Measurements from ENCODE around the gene SMIM38. TPM values are rescaled to one million over a fixed set of nuclear protein-coding genes. Genes with fewer than 3 reads are reported as not detected.

SMIM38 gene
- total and polyA plus RNA-seq, 2 experiments from 2014 or later, result 0.38 TPM; not detected in 1

DNA sequence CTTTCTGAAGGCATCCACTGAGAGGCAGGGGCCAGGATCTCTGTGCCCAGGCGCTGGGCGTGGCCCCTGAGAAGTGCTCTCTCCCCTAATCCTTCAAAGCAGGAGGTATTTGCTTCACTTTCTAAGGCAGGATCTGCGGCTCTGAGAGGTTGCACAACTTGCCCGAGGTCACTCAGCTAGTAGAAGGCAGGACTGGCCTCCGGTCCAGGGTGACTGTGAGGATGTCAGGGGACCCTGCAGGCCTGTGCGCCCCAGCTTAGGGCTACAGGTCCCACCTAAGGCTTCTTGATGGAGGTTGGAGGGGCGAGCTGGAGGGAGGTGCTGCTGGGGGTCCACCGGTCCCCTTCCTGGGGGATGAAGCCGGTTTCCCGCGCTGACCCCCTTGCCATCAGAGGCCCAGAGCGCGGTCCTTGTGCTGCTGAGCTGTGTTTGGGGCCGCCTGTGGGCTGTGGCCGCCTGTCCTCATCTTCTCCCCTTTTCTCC lies 979 bp downstream of the SMIM38 start (continued):
- TF ChIP-seq NANOG (IDR thresholded peaks at IDR 0.05; ENCODE audit: borderline replicate concordance) (no peak), STAT1 (IDR thresholded peaks at IDR 0.05; ENCODE audit: unreplicated experiment) (no peak), POLR2AphosphoS5 (IDR thresholded peaks at IDR 0.05; ENCODE audit: low read depth) (no peak), CREB1 (CRISPR knock-in tag; IDR thresholded peaks at IDR 0.05; ENCODE audit: low read depth) (no peak), ZNF331 (CRISPR knock-in tag; IDR thresholded peaks at IDR 0.05; ENCODE audit: low read depth) (no peak)
- TF ChIP-seq, protein P1, sequence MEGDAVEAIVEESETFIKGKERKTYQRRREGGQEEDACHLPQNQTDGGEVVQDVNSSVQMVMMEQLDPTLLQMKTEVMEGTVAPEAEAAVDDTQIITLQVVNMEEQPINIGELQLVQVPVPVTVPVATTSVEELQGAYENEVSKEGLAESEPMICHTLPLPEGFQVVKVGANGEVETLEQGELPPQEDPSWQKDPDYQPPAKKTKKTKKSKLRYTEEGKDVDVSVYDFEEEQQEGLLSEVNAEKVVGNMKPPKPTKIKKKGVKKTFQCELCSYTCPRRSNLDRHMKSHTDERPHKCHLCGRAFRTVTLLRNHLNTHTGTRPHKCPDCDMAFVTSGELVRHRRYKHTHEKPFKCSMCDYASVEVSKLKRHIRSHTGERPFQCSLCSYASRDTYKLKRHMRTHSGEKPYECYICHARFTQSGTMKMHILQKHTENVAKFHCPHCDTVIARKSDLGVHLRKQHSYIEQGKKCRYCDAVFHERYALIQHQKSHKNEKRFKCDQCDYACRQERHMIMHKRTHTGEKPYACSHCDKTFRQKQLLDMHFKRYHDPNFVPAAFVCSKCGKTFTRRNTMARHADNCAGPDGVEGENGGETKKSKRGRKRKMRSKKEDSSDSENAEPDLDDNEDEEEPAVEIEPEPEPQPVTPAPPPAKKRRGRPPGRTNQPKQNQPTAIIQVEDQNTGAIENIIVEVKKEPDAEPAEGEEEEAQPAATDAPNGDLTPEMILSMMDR (conservative IDR thresholded peaks at IDR 0.05; ENCODE audit: low read depth in 2 of 2), result no peak
- TF ChIP-seq, protein P2, sequence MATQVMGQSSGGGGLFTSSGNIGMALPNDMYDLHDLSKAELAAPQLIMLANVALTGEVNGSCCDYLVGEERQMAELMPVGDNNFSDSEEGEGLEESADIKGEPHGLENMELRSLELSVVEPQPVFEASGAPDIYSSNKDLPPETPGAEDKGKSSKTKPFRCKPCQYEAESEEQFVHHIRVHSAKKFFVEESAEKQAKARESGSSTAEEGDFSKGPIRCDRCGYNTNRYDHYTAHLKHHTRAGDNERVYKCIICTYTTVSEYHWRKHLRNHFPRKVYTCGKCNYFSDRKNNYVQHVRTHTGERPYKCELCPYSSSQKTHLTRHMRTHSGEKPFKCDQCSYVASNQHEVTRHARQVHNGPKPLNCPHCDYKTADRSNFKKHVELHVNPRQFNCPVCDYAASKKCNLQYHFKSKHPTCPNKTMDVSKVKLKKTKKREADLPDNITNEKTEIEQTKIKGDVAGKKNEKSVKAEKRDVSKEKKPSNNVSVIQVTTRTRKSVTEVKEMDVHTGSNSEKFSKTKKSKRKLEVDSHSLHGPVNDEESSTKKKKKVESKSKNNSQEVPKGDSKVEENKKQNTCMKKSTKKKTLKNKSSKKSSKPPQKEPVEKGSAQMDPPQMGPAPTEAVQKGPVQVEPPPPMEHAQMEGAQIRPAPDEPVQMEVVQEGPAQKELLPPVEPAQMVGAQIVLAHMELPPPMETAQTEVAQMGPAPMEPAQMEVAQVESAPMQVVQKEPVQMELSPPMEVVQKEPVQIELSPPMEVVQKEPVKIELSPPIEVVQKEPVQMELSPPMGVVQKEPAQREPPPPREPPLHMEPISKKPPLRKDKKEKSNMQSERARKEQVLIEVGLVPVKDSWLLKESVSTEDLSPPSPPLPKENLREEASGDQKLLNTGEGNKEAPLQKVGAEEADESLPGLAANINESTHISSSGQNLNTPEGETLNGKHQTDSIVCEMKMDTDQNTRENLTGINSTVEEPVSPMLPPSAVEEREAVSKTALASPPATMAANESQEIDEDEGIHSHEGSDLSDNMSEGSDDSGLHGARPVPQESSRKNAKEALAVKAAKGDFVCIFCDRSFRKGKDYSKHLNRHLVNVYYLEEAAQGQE (IDR thresholded peaks at IDR 0.05; ENCODE audit: unreplicated experiment), result no peak

DNA sequence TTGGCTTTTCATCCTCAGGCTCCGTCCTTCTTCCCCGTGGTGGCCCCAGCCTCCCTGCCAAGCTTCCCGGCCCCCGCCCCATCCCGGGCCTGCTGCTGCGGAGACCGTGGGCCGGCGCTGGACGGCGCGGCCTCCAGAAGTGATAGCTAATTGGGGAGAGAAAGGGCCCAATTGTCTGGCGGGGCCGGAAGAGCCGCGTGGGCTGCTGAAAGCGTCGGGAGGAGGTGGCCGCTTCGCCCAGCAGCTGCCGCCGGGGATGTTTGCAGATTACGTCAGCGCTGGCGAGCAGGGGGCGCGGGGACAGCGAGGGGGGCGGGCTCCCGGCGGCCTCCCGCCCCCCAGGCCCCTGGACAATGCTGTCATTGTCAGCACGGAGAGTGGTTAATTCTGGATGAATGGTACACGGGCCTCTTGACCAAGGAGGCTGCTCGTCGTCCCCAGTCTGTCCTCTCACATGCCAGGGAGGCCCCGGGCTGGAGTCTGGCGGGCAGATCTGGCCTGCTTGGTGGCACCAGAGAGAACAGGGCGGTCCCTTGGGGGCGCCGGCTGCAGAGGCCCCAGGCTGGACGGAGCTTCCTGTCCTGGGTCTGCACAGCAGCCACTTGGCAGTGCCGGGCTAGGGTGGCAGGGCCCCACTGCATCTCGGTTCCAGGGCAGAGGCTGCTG lies 1.6 kb downstream of the SMIM38 start:
- Histone ChIP-seq H3K4me3 (no peak overlapping the region), H3K27ac (ENCODE audit: low read depth) (no peak overlapping the region), H3K4me2 (no peak overlapping the region), H4K20me1 (replicated peaks; ENCODE audit: insufficient read depth) (no peaks in the 10 kb centered on the region), H3K9me2 (ENCODE audit: insufficient read depth) (no peaks in the 10 kb centered on the region), H3F3A (replicated peaks; ENCODE audit: low read depth) (no peaks in the 10 kb centered on the region), H2AFZ (0 out of 2 replicates have a peak overlapping the region, but pooled peaks have one; percentile 38), H3K79me2 (replicated peaks; ENCODE audit: insufficient read depth) (no peaks in the 10 kb centered on the region), H3K36me3 (ENCODE audit: insufficient read depth) (no peaks in the 10 kb centered on the region), H3K4me1 (ENCODE audit: insufficient read depth) (peaks cover 12% of the 10 kb centered on the region), H3K27me3 (ENCODE audit: insufficient read depth) (no peaks in the 10 kb centered on the region)
- ATAC-seq, result peak; percentile 20
- H3K9me3 Mint-ChIP-seq, result no peaks in the 10 kb centered on the region
- H3K27me3 Mint-ChIP-seq (ENCODE audit: insufficient read depth, low read depth, poor library complexity), result peaks cover 17% of the 10 kb centered on the region
- no peak overlapping the region for H3K27ac Mint-ChIP-seq
- H3K4me3 Mint-ChIP-seq, result no peak overlapping the region
- DNase-seq (ENCODE audit: low spot score), result peak; percentile 27
- peaks cover 13% of the 10 kb centered on the region for H3K4me1 Mint-ChIP-seq
- no peaks in the 10 kb centered on the region for H3K36me3 Mint-ChIP-seq (ENCODE audit: low read depth)
- TF ChIP-seq JUNB (IDR thresholded peaks at IDR 0.05; ENCODE audit: unreplicated experiment) (no peak), STAT1 (IDR thresholded peaks at IDR 0.05; ENCODE audit: unreplicated experiment) (no peak), EZH2phosphoT487 (IDR thresholded peaks at IDR 0.05; ENCODE audit: unreplicated experiment) (no peak), POLR2AphosphoS5 (IDR thresholded peaks at IDR 0.05; ENCODE audit: low read depth) (no peak), NANOG (IDR thresholded peaks at IDR 0.05; ENCODE audit: borderline replicate concordance) (no peak), ZNF331 (CRISPR knock-in tag; IDR thresholded peaks at IDR 0.05; ENCODE audit: low read depth) (no peak), CREB1 (CRISPR knock-in tag; IDR thresholded peaks at IDR 0.05; ENCODE audit: low read depth) (no peak), ZNF114 (CRISPR knock-in tag; IDR thresholded peaks at IDR 0.05) (no peak)
- TF ChIP-seq, protein P2 (IDR thresholded peaks at IDR 0.05; ENCODE audit: unreplicated experiment), result no peak
- TF ChIP-seq, protein P3, sequence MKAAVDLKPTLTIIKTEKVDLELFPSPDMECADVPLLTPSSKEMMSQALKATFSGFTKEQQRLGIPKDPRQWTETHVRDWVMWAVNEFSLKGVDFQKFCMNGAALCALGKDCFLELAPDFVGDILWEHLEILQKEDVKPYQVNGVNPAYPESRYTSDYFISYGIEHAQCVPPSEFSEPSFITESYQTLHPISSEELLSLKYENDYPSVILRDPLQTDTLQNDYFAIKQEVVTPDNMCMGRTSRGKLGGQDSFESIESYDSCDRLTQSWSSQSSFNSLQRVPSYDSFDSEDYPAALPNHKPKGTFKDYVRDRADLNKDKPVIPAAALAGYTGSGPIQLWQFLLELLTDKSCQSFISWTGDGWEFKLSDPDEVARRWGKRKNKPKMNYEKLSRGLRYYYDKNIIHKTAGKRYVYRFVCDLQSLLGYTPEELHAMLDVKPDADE (IDR thresholded peaks at IDR 0.05), result no peak

All from GM23338 (cell line).